ENCODE data around the gene ADGRG1. TPM values are rescaled to one million over a fixed set of nuclear protein-coding genes. Genes with fewer than 3 reads are reported as not detected.

The ADGRG1 gene
- total RNA-seq, 1 experiment from 2014 or later = 13.1 TPM

GRCh38 chr16:57672416-57672815 lies 44.0 kb downstream of the ADGRG1 start:
- CTCF ChIA-PET = interaction anchor here (0.6 kb wide), 2 partner anchors 47 to 92 kb away, joined by 3 to 6 read pairs; no protein-coding TSS in a partner anchor
- no peaks in the 10 kb centered on the region for H3K9me3 ChIP-seq (ENCODE audit: control insufficient read depth, insufficient read depth, low read depth, low read length)
- ATAC-seq = no peak
- intact Hi-C loops (cut with micrococcal nuclease; ENCODE audit: unreplicated experiment) (no loop called here), in situ Hi-C loops (cut with HindIII; ENCODE audit: low pct_unique_long_range_greater_than_20kb, low sequenced_read_pairs) (no loop called here)
- H3K27me3 ChIP-seq (ENCODE audit: control insufficient read depth, insufficient read depth, low read length) = no peaks in the 10 kb centered on the region
- TF ChIP-seq REST (IDR thresholded peaks at IDR 0.05; ENCODE audit: insufficient read depth in 1 of 2, low read depth in 2 of 2, low read length in 1 of 2) = no peak
- no peak for TF ChIP-seq POLR2AphosphoS5 (IDR thresholded peaks at IDR 0.05; ENCODE audit: low read depth, low read length)
- no peak for TF ChIP-seq SIN3A (IDR thresholded peaks at IDR 0.05; ENCODE audit: borderline replicate concordance, insufficient read depth, low read depth, low read length)
- no peak for TF ChIP-seq CTCF (IDR thresholded peaks at IDR 0.05)
- no peak for TF ChIP-seq TCF7L2 (IDR thresholded peaks at IDR 0.05; ENCODE audit: low read depth, low read length)
- no TSS peak for BruUV-seq (replicated peaks)
- POLR2A ChIA-PET = no interaction called here
- no peak overlapping the region for H3K4me3 ChIP-seq (ENCODE audit: low read depth in 2 of 2, low read length in 2 of 2)
- no peak for DNase-seq (ENCODE audit: low read depth, low spot score)
- peaks cover 5% of the 10 kb centered on the region for H3K4me1 ChIP-seq (ENCODE audit: control insufficient read depth, insufficient read depth, low read length)
- no peak overlapping the region for H3K27ac ChIP-seq (ENCODE audit: low read length)
- no peaks in the 10 kb centered on the region for H3K36me3 ChIP-seq (ENCODE audit: control insufficient read depth, insufficient read depth, low read length)

- DNase-seq (ENCODE audit: low read depth, low spot score) = no peak
- BruUV-seq (replicated peaks) = no TSS peak
- H3K9me3 ChIP-seq (ENCODE audit: control insufficient read depth, insufficient read depth, low read depth, low read length) = no peaks in the 10 kb centered on the region
- intact Hi-C loops (cut with micrococcal nuclease; ENCODE audit: unreplicated experiment) = no loop called here
- no peaks in the 10 kb centered on the region for H3K27me3 ChIP-seq (ENCODE audit: control insufficient read depth, insufficient read depth, low read length)
- no peak overlapping the region for H3K4me3 ChIP-seq (ENCODE audit: low read depth in 2 of 2, low read length in 2 of 2)
- H3K36me3 ChIP-seq (ENCODE audit: control insufficient read depth, insufficient read depth, low read length) = no peaks in the 10 kb centered on the region
- ChIA-PET CTCF (interaction anchor here (0.6 kb wide), 1 partner anchor 92 kb away, joined by 3 read pairs; no protein-coding TSS in a partner anchor), POLR2A (no interaction called here)
- no peak for ATAC-seq
- no peak overlapping the region for H3K27ac ChIP-seq (ENCODE audit: low read length)
- in situ Hi-C loops (cut with HindIII; ENCODE audit: low pct_unique_long_range_greater_than_20kb, low sequenced_read_pairs) = no loop called here
- TF ChIP-seq CTCF (IDR thresholded peaks at IDR 0.05) (no peak), TCF7L2 (IDR thresholded peaks at IDR 0.05; ENCODE audit: low read depth, low read length) (no peak), SIN3A (IDR thresholded peaks at IDR 0.05; ENCODE audit: borderline replicate concordance, insufficient read depth, low read depth, low read length) (no peak), REST (IDR thresholded peaks at IDR 0.05; ENCODE audit: insufficient read depth in 1 of 2, low read depth in 2 of 2, low read length in 1 of 2) (no peak), POLR2AphosphoS5 (IDR thresholded peaks at IDR 0.05; ENCODE audit: low read depth, low read length) (no peak)
- peaks cover 5% of the 10 kb centered on the region for H3K4me1 ChIP-seq (ENCODE audit: control insufficient read depth, insufficient read depth, low read length)
These were observed 44.4 kb downstream of the ADGRG1 start for GRCh38 chr16:57672824-57673223.
